ENCODE measurements around the gene CDON.

The CDON gene

GRCh38 chr11:126082251-126083109 is 19.8 kb upstream of the CDON start:
- no peak for DNase-seq

GRCh38 chr11:126081915-126082250 is 19.2 kb upstream of the CDON start:
- no peak for DNase-seq

GRCh38 chr11:126080161-126080941 is 17.7 kb upstream of the CDON start:
- no peak for DNase-seq

- DNase-seq: no peak
Measured at GRCh38 chr11:126079621-126080124, 17.0 kb upstream of the CDON start.

- no peak for DNase-seq
Measured at GRCh38 chr11:126076641-126077040, 14.0 kb upstream of the CDON start.

- no peak for DNase-seq
Measured at GRCh38 chr11:126072801-126073594, 10.3 kb upstream of the CDON start.

GRCh38 chr11:126072141-126072741 is 9.6 kb upstream of the CDON start:
- DNase-seq: no peak

- no peak for DNase-seq
Measured at GRCh38 chr11:126063507-126063852, 814 bp upstream of the CDON start.

GRCh38 chr11:126061707-126062678 is 673 bp downstream of the CDON start:
- no peak for DNase-seq

GRCh38 chr11:126060757-126061171 is 1.9 kb downstream of the CDON start:
- DNase-seq: no peak

- DNase-seq: no peak
Measured at GRCh38 chr11:126059238-126059781, 3.4 kb downstream of the CDON start.

- DNase-seq: no peak
Measured at GRCh38 chr11:126058105-126058874, 4.4 kb downstream of the CDON start.

- no peak for DNase-seq
Measured at GRCh38 chr11:126054882-126055281, 7.8 kb downstream of the CDON start.

- no peak for DNase-seq
Measured at GRCh38 chr11:126054408-126054807, 8.3 kb downstream of the CDON start.

- no peak for DNase-seq
Measured at GRCh38 chr11:126053415-126054286, 9.0 kb downstream of the CDON start.

GRCh38 chr11:126051117-126051516 is 11.5 kb downstream of the CDON start:
- no peak for DNase-seq

GRCh38 chr11:126049159-126049558 is 13.5 kb downstream of the CDON start:
- no peak for DNase-seq

GRCh38 chr11:126048197-126048596 is 14.5 kb downstream of the CDON start:
- no peak for DNase-seq

GRCh38 chr11:126046570-126047195 is 16.0 kb downstream of the CDON start:
- no peak for DNase-seq

All from CD4-positive, alpha-beta T cell treated with Interleukin-4 for 1 hour (primary cell).